AG04450 (cell line): ENCODE measurements around the gene CACNA2D3. TPM values are rescaled to one million over a fixed set of nuclear protein-coding genes. Genes with fewer than 3 reads are reported as not detected.
A peak's percentile ranks its signal among the peaks of the same experiment; 100 is the strongest.

Experiments used
- CTCF ChIA-PET: fragments of 300-600, 350-600 bp; formaldehyde crosslinking; extraction: SDS; loops from one replicate; lab custom pipeline; 2022; ENCODE audit warnings: antibody characterized with exemption, inconsistent platforms; lab: Charles Lee
- POLR2A ChIA-PET: fragments of 350-600 bp; formaldehyde crosslinking; extraction: SDS; loops from one replicate; lab custom pipeline; 2021; ENCODE audit warnings: antibody characterized with exemption, inconsistent platforms; lab: Yijun Ruan, JAX
- DNase-seq: peaks from one replicate; pipeline ENCODE4 v3.0.0-alpha.2; 2011; ENCODE audit warnings: low read depth, low spot score
- H3K27ac ChIP-seq: one replicate; pipeline ENCODE4 v1.5.1; 2012; ENCODE audit warnings: low read depth, low read length, control low read depth
- H3K27me3 ChIP-seq: one replicate; pipeline ENCODE4 v1.6.0; 2012; ENCODE audit warnings: low read length; ENCODE audit not compliant: control insufficient read depth, insufficient read depth
- H3K4me3 ChIP-seq: 2 replicates; pipeline ENCODE4 v1.5.1; 2011; ENCODE audit warnings: mild to moderate bottlenecking, low read depth, low read length, control low read depth
- H3K9me3 ChIP-seq: 2 replicates; pipeline ENCODE4 v1.5.1; 2012; ENCODE audit warnings: low read length; ENCODE audit not compliant: control insufficient read depth, insufficient read depth
- polyA plus RNA-seq: library from polyadenylated mRNA; depleted of rRNA; stranded (reverse); fragments of >200 nt; gene quantifications from 2 replicates; pipeline ENCODE4 v1.2.3, GENCODE V29; 2011
- TF ChIP-seq, protein P1 (sequence below): IDR thresholded peaks from 2 replicates; pipeline ENCODE4 v1.5.1; 2011; ENCODE audit warnings: low read depth, low read length, control low read depth, inconsistent platforms

CACNA2D3 gene
- polyA plus RNA-seq, 1 experiment: 0.32 TPM

DNA sequence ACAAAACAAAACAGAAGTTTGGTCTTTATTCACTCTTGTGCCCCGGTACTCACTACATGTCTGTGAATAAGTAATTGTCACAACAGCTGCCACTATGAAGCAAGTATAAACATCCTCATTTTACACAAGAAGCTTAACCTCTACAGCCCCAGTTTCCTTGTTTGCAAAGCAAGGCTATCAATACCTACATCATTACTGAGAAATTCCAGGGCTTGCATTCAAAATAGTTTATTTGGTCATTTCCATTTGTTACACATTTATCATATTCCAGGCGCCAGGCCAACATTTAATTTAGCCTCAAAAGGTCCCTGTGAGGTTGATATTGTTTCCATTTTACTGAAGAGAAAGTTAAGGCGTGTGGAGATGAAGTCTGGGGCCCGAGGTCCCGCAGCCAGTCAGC lies 966.9 kb downstream of the CACNA2D3 start:
- CTCF ChIA-PET: interaction anchor here (1.3 kb wide), 1 partner anchor 12 kb away, joined by 3 read pairs; no protein-coding TSS in a partner anchor
- TF ChIP-seq, protein P1, sequence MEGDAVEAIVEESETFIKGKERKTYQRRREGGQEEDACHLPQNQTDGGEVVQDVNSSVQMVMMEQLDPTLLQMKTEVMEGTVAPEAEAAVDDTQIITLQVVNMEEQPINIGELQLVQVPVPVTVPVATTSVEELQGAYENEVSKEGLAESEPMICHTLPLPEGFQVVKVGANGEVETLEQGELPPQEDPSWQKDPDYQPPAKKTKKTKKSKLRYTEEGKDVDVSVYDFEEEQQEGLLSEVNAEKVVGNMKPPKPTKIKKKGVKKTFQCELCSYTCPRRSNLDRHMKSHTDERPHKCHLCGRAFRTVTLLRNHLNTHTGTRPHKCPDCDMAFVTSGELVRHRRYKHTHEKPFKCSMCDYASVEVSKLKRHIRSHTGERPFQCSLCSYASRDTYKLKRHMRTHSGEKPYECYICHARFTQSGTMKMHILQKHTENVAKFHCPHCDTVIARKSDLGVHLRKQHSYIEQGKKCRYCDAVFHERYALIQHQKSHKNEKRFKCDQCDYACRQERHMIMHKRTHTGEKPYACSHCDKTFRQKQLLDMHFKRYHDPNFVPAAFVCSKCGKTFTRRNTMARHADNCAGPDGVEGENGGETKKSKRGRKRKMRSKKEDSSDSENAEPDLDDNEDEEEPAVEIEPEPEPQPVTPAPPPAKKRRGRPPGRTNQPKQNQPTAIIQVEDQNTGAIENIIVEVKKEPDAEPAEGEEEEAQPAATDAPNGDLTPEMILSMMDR: no peak
- H3K27ac ChIP-seq: no peak overlapping the region
- DNase-seq: no peak
- H3K9me3 ChIP-seq: no peaks in the 10 kb centered on the region
- POLR2A ChIA-PET: interaction anchor here (0.6 kb wide), 1 partner anchor 59 kb away, joined by 4 read pairs; no protein-coding TSS in a partner anchor
- no peaks in the 10 kb centered on the region for H3K27me3 ChIP-seq
- H3K4me3 ChIP-seq: no peak overlapping the region

DNA sequence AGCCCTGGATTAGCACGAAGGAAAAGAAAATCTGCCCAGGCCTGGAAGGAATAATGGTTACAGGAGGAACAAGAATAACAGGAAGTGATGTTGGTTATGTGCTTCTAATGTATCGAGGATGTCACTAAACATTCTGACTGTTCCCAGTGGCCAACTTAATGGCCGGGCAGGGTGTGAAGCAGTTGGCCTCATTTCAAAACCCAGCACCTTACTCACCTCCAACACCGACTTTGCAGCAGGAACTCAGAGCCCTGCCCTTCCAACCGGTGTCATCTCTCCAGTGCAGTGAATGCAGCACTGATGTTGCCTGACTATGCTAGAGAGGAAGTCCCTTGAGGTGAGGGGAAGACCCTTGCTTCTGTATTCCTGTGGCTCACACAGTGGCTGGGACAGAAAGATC lies 967.9 kb downstream of the CACNA2D3 start:
- H3K27ac ChIP-seq: no peak overlapping the region
- POLR2A ChIA-PET: no interaction called here
- TF ChIP-seq, protein P1: no peak
- H3K27me3 ChIP-seq: no peaks in the 10 kb centered on the region
- no peaks in the 10 kb centered on the region for H3K9me3 ChIP-seq
- CTCF ChIA-PET: no interaction called here
- no peak for DNase-seq
- H3K4me3 ChIP-seq: no peak overlapping the region

DNA sequence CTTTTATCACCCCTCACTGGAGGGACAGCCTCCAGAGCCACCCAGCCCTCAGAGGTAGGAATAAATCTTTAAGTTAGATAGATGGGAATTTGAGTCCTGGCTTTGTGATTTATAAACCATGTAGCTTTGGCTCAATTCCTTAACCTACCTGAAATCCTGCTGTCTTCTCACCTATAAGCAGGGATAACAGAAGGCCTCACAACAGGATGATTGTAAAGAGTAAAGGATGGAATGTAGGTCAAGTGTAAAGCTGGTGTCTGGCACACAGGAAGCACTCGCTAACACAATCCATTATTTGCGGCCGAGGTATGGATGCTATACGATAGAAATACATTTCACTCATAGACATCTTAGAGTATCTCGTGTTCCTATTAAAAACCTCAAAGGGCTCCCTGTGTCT lies 968.4 kb downstream of the CACNA2D3 start:
- CTCF ChIA-PET: interaction anchor here (0.6 kb wide), 1 partner anchor 11 kb away, joined by 5 read pairs; no protein-coding TSS in a partner anchor
- DNase-seq: no peak
- H3K9me3 ChIP-seq: no peaks in the 10 kb centered on the region
- TF ChIP-seq, protein P1: no peak
- no peaks in the 10 kb centered on the region for H3K27me3 ChIP-seq
- H3K4me3 ChIP-seq: no peak overlapping the region
- POLR2A ChIA-PET: no interaction called here
- no peak overlapping the region for H3K27ac ChIP-seq

DNA sequence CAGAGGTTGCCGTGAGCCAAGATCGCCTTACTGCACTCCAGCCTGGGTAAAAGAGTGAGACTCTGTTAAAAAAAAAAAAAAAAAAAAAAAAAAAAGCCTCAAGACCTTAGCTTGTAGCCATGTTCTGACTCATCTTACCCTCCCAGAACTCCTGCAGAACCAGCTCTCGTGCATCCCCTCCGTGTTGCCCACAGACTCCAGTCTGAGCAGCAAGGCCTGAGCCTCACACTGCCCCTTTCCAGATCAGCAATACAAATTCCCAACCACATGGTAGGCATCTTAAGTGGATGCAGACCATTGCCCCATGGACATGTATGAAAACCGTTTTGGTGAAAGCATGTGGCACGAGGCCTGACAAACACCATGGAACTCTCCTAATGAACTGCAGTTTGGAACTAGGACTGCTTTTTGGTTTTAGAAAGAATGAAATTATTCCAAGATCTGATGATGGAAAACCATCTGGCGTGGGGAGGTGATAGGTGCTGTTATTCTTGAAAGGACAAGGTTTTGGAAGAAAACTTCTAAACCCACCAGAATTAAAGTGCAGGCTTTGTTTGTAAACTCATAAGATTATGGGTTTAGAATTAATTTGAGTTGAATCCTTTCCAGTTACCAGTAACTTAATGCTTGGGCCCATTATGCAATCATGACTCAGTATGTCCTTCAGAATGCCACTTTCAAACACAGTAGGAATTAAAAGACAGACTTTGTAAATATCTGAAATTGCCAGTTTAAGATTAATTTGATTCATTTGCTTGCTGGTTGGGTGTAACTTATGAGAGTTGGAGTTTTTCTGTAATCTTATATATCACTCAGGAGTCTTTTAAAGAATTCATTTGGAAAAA lies 969.3 kb downstream of the CACNA2D3 start:
- ChIA-PET POLR2A (interaction anchor here (0.6 kb wide), 1 partner anchor 1466 kb away, joined by 5 read pairs; no protein-coding TSS in a partner anchor), CTCF (interaction anchor here (0.6 kb wide), 1 partner anchor 12 kb away, joined by 5 read pairs; no protein-coding TSS in a partner anchor)
- TF ChIP-seq, protein P1: no peak
- H3K4me3 ChIP-seq: no peak overlapping the region
- peak; percentile 29 for DNase-seq
- no peaks in the 10 kb centered on the region for H3K9me3 ChIP-seq
- H3K27ac ChIP-seq: no peak overlapping the region
- no peaks in the 10 kb centered on the region for H3K27me3 ChIP-seq

DNA sequence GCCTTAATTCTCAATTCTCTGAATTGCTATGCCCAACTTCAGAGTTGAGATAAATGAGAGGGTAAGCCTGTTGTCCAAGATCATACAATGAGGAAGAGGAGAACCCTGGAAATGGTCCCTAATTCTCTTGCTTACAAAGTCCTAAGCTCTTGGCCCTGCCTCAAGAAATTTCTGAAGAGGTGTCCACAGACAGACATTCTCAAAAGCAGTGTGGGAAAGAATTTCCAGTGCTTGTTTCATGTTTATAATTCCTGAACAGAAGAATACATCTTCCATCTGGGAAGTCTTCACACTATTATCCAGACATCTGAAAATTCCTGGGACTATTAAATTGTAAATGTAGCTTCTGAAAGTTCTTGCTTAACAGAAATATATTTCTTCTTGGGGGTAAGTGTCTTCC lies 972.3 kb downstream of the CACNA2D3 start:
- TF ChIP-seq, protein P1: no peak

More for the DNA sequence above, 972.3 kb downstream of the CACNA2D3 start:
- Histone ChIP-seq H3K4me3 (no peak overlapping the region), H3K27me3 (no peaks in the 10 kb centered on the region), H3K9me3 (no peaks in the 10 kb centered on the region), H3K27ac (no peak overlapping the region)
- no peak for DNase-seq
- CTCF ChIA-PET: interaction anchor here (0.5 kb wide), 1 partner anchor 205 kb away, joined by 4 read pairs; no protein-coding TSS in a partner anchor
- POLR2A ChIA-PET: no interaction called here
